HCT116 (cell line): ENCODE measurements around the gene WWOX. TPM values are rescaled to one million over a fixed set of nuclear protein-coding genes. Genes with fewer than 3 reads are reported as not detected.

Experiments
- ATAC-seq: fragments of 200-7000 bp; cut with Tn5 transposase; 2 replicates; pipeline ENCODE4 v1.9.1; 2020; ENCODE audit warnings: mild to moderate bottlenecking, moderate library complexity
- BruUV-seq: library from RNA; stranded (reverse); fragments of 400-500 nt; replicated peaks from 2 replicates; lab custom pipeline; 2021; lab: Mats Ljungman, UMichigan
- CTCF ChIA-PET: fragments of 300-600 bp; sonication (Branson Sonifier 250); formaldehyde crosslinking; loops from one replicate; lab custom pipeline; 2021; ENCODE audit warnings: antibody characterized with exemption; lab: Charles Lee
- POLR2A ChIA-PET: fragments of 300-600, 350-600 bp; sonication (Branson Sonifier 250); formaldehyde crosslinking; loops from one replicate; lab custom pipeline; 2021; ENCODE audit warnings: antibody characterized with exemption; lab: Charles Lee
- RAD21 ChIA-PET, 2 experiments: fragments of 300-600 bp; sonication (Branson Sonifier 250); formaldehyde crosslinking; loops; one replicate each; lab custom pipeline; 2023; ENCODE audit warnings: low total read pairs in 2 of 2; ENCODE audit not compliant: uncharacterized antibody in 2 of 2, unreplicated experiment in 2 of 2, low non-redundant PET in 1 of 2; lab: Charles Lee
- DNase-seq: peaks from one replicate; pipeline ENCODE4 v3.0.0-alpha.2; 2010; ENCODE audit warnings: low read depth, low spot score
- H2AFZ ChIP-seq: fragments of 200-600 bp; shearing (Covaris generic), sonication (generic); 2 replicates; pipeline ENCODE4 v1.6.1; 2017; ENCODE audit warnings: low read depth, mixed run types, mixed read lengths, antibody characterized with exemption, low read length; ENCODE audit not compliant: poor library complexity, severe bottlenecking
- H3K27ac ChIP-seq: 2 replicates; pipeline ENCODE4 v1.5.1; 2012; ENCODE audit warnings: low read depth, low read length
- H3K27me3 ChIP-seq: fragments of 200-600 bp; sonication (generic); 2 replicates; pipeline ENCODE4 v1.6.1; 2016; ENCODE audit warnings: mixed run types, low read length, mixed read lengths; ENCODE audit not compliant: insufficient read depth
- H3K36me3 ChIP-seq, 2 experiments: fragments of 200-500 bp in 1 of 2; fragments of 200-600 bp in 1 of 2; sonication (Bioruptor generic) in 1 of 2; sonication (generic) in 1 of 2; 2 replicates each; pipeline versions ENCODE4 v1.5.1 to v1.6.1; 2014 to 2016; ENCODE audit warnings: low read length in 2 of 2, inconsistent platforms in 1 of 2, mixed read lengths in 1 of 2, mixed run types in 1 of 2; ENCODE audit not compliant: insufficient read depth in 2 of 2, control insufficient read depth in 1 of 2
- H3K4me1 ChIP-seq, 2 experiments: fragments of 200-600 bp in 1 of 2; sonication (generic) in 1 of 2; 2 replicates each; pipeline versions ENCODE4 v1.5.1 to v1.6.1; 2012 to 2017; ENCODE audit warnings: low read length in 2 of 2, inconsistent platforms in 1 of 2, mild to moderate bottlenecking in 1 of 2, mixed read lengths in 1 of 2, mixed run types in 1 of 2, moderate library complexity in 1 of 2; ENCODE audit not compliant: insufficient read depth in 2 of 2, control insufficient read depth in 1 of 2
- H3K4me2 ChIP-seq: fragments of 200-600 bp; sonication (generic); 2 replicates; pipeline ENCODE4 v1.6.1; 2017; ENCODE audit warnings: mixed run types, low read length, mixed read lengths
- H3K4me3 ChIP-seq, 2 experiments: fragments of 200-600 bp in 1 of 2; sonication (generic) in 1 of 2; replicated peaks in 1 of 2; 2 replicates each; pipeline ENCODE4 v1.5.1; 2011 to 2016; ENCODE audit warnings: low read length in 2 of 2, control low read depth in 1 of 2, low read depth in 1 of 2, mild to moderate bottlenecking in 1 of 2, mixed read lengths in 1 of 2, mixed run types in 1 of 2
- H3K79me2 ChIP-seq: fragments of 200-600 bp; sonication (generic); 2 replicates; pipeline ENCODE4 v1.6.1; 2017; ENCODE audit warnings: mild to moderate bottlenecking, mixed run types, low read length, moderate library complexity, mixed read lengths; ENCODE audit not compliant: insufficient read depth
- H3K9ac ChIP-seq: fragments of 200-600 bp; sonication (generic); 2 replicates; pipeline ENCODE4 v1.6.1; 2016; ENCODE audit warnings: low read length, mixed read lengths
- H3K9me2 ChIP-seq: fragments of 200-600 bp; sonication (generic), shearing (Covaris generic); 2 replicates; pipeline ENCODE4 v1.6.1; 2017; ENCODE audit warnings: mixed run types, mild to moderate bottlenecking, moderate library complexity; ENCODE audit not compliant: insufficient read depth
- H3K9me3 ChIP-seq, 2 experiments: fragments of 200-500 bp in 1 of 2; fragments of 200-600 bp in 1 of 2; sonication (Bioruptor generic) in 1 of 2; sonication (generic) in 1 of 2; 2 replicates each; pipeline ENCODE4 v1.6.1; 2014 to 2017; ENCODE audit warnings: low read length in 2 of 2, mixed read lengths in 2 of 2, inconsistent platforms in 1 of 2, low read depth in 1 of 2, mild to moderate bottlenecking in 1 of 2, mixed run types in 1 of 2, moderate library complexity in 1 of 2; ENCODE audit not compliant: control insufficient read depth in 1 of 2, insufficient read depth in 1 of 2
- H4K20me1 ChIP-seq: fragments of 200-600 bp; sonication (generic), shearing (Covaris generic); 2 replicates; pipeline ENCODE4 v1.6.1; 2017; ENCODE audit warnings: mixed run types, mild to moderate bottlenecking, moderate library complexity; ENCODE audit not compliant: insufficient read depth
- CEBPB ChIP-seq: IDR thresholded peaks from 2 replicates; pipeline ENCODE4 v1.6.1; 2012; ENCODE audit warnings: low read depth
- EGR1 ChIP-seq: IDR thresholded peaks from 2 replicates; pipeline ENCODE4 v1.6.1; 2012; ENCODE audit warnings: low read depth
- ELF1 ChIP-seq: IDR thresholded peaks from 2 replicates; pipeline ENCODE4 v1.6.1; 2012; ENCODE audit warnings: low read depth, borderline replicate concordance
- EZH2phosphoT487 ChIP-seq: fragments of 200-600 bp; IDR thresholded peaks from 2 replicates; pipeline ENCODE4 v1.6.1; 2018; ENCODE audit warnings: antibody characterized with exemption, borderline replicate concordance
- JUND ChIP-seq: IDR thresholded peaks from 2 replicates; pipeline ENCODE4 v1.6.1; 2012
- RAD21 ChIP-seq: IDR thresholded peaks from 2 replicates; pipeline ENCODE4 v1.6.1; 2012; ENCODE audit warnings: low read depth, mild to moderate bottlenecking
- SIN3A ChIP-seq: IDR thresholded peaks from 2 replicates; pipeline ENCODE4 v1.6.1; 2012; ENCODE audit warnings: low read depth
- SP1 ChIP-seq: IDR thresholded peaks from 2 replicates; pipeline ENCODE4 v1.6.1; 2012; ENCODE audit warnings: low read depth
- TCF7L2 ChIP-seq: IDR thresholded peaks from 2 replicates; pipeline ENCODE4 v1.7.0; 2011; ENCODE audit warnings: borderline replicate concordance, inconsistent platforms; ENCODE audit not compliant: insufficient read depth, insufficient read length; ENCODE audit errors: extremely low read depth
- intact Hi-C: fragments of 100-400 bp; cut with micrococcal nuclease; formaldehyde crosslinking; loops from 2 replicates; pipeline ENCODE4 v1.10.0; 2022
- total RNA-seq: library from RNA; stranded (reverse); gene quantifications from one replicate; pipeline ENCODE4 v1.2.1, GENCODE V29; 2021; ENCODE audit not compliant: unreplicated experiment
- TF ChIP-seq, protein P1 (sequence below): IDR thresholded peaks from 2 replicates; pipeline ENCODE4 v1.6.1; 2012
- TF ChIP-seq, protein P2 (sequence below): IDR thresholded peaks from 2 replicates; pipeline ENCODE4 v1.6.1; 2012; ENCODE audit warnings: low read depth
- TF ChIP-seq, protein P3 (sequence below), 3 experiments: fragments of 200-600 bp in 1 of 3; sonication (generic) in 1 of 3; IDR thresholded peaks in 2 of 3; conservative IDR thresholded peaks in 1 of 3; 2 replicates each; pipeline ENCODE4 v1.5.1; 2012 to 2017; ENCODE audit warnings: low read depth in 2 of 3, low read length in 2 of 3, antibody characterized with exemption in 1 of 3, borderline replicate concordance in 1 of 3, control low read depth in 1 of 3, mild to moderate bottlenecking in 1 of 3, mixed read lengths in 1 of 3, mixed run types in 1 of 3, moderate library complexity in 1 of 3; ENCODE audit not compliant: insufficient read depth in 1 of 3
- TF ChIP-seq, protein P4 (sequence below): IDR thresholded peaks from 2 replicates; pipeline ENCODE4 v1.6.1; 2011; ENCODE audit warnings: mild to moderate bottlenecking, low read length, moderate library complexity; ENCODE audit not compliant: insufficient replicate concordance; ENCODE audit errors: extremely low read depth
- TF ChIP-seq, protein P5 (sequence below): IDR thresholded peaks from 2 replicates; pipeline ENCODE4 v1.6.1; 2012

The WWOX gene
- total RNA-seq, 1 experiment from 2014 or later: 13.7 TPM

DNA sequence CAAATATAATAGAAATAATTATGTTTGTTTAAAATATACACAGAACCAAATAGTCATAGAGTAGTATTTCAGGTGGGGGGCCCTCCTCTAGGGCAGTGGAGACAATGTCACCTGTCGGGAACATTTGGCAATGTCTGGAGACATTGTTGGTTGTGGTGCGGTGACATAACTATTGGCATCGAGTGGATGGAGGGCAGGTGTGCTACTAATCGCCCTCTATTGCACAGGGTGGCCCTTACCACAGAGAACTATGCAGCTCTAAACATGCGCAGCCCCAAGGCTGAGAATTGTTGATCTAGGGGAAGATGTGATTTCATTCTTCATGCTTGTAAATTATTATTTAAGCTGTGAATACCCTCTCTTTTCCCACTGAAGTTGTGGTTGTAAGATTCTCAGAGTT is 594.0 kb downstream of the WWOX start:
- no TSS peak for BruUV-seq
- H3K79me2 ChIP-seq: no peaks in the 10 kb centered on the region
- no peak for ATAC-seq
- CTCF ChIA-PET: no interaction called here
- H3K9ac ChIP-seq: no peak overlapping the region
- no peaks in the 10 kb centered on the region for H3K4me1 ChIP-seq
- no peak overlapping the region for H3K27ac ChIP-seq
- no peaks in the 10 kb centered on the region for H4K20me1 ChIP-seq
- DNase-seq: no peak
- RAD21 ChIA-PET: no interaction called here
- no peak overlapping the region for H2AFZ ChIP-seq
- POLR2A ChIA-PET: no interaction called here
- no peak overlapping the region for H3K4me3 ChIP-seq
- no peak overlapping the region for H3K4me2 ChIP-seq
- H3K27me3 ChIP-seq: no peaks in the 10 kb centered on the region
- H3K9me2 ChIP-seq: no peaks in the 10 kb centered on the region
- H3K9me3 ChIP-seq: no peaks in the 10 kb centered on the region
- H3K36me3 ChIP-seq: no peaks in the 10 kb centered on the region
- no peak for TF ChIP-seq JUND
- no peak for TF ChIP-seq TCF7L2
- TF ChIP-seq, protein P1, sequence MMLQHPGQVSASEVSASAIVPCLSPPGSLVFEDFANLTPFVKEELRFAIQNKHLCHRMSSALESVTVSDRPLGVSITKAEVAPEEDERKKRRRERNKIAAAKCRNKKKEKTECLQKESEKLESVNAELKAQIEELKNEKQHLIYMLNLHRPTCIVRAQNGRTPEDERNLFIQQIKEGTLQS: no peak
- TF ChIP-seq SP1: no peak
- TF ChIP-seq, protein P2, sequence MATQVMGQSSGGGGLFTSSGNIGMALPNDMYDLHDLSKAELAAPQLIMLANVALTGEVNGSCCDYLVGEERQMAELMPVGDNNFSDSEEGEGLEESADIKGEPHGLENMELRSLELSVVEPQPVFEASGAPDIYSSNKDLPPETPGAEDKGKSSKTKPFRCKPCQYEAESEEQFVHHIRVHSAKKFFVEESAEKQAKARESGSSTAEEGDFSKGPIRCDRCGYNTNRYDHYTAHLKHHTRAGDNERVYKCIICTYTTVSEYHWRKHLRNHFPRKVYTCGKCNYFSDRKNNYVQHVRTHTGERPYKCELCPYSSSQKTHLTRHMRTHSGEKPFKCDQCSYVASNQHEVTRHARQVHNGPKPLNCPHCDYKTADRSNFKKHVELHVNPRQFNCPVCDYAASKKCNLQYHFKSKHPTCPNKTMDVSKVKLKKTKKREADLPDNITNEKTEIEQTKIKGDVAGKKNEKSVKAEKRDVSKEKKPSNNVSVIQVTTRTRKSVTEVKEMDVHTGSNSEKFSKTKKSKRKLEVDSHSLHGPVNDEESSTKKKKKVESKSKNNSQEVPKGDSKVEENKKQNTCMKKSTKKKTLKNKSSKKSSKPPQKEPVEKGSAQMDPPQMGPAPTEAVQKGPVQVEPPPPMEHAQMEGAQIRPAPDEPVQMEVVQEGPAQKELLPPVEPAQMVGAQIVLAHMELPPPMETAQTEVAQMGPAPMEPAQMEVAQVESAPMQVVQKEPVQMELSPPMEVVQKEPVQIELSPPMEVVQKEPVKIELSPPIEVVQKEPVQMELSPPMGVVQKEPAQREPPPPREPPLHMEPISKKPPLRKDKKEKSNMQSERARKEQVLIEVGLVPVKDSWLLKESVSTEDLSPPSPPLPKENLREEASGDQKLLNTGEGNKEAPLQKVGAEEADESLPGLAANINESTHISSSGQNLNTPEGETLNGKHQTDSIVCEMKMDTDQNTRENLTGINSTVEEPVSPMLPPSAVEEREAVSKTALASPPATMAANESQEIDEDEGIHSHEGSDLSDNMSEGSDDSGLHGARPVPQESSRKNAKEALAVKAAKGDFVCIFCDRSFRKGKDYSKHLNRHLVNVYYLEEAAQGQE: no peak
- TF ChIP-seq, protein P3, sequence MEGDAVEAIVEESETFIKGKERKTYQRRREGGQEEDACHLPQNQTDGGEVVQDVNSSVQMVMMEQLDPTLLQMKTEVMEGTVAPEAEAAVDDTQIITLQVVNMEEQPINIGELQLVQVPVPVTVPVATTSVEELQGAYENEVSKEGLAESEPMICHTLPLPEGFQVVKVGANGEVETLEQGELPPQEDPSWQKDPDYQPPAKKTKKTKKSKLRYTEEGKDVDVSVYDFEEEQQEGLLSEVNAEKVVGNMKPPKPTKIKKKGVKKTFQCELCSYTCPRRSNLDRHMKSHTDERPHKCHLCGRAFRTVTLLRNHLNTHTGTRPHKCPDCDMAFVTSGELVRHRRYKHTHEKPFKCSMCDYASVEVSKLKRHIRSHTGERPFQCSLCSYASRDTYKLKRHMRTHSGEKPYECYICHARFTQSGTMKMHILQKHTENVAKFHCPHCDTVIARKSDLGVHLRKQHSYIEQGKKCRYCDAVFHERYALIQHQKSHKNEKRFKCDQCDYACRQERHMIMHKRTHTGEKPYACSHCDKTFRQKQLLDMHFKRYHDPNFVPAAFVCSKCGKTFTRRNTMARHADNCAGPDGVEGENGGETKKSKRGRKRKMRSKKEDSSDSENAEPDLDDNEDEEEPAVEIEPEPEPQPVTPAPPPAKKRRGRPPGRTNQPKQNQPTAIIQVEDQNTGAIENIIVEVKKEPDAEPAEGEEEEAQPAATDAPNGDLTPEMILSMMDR (IDR thresholded peaks at IDR 0.05 in 2 of 3, conservative IDR thresholded peaks at IDR 0.05 in 1 of 3; ENCODE audit: borderline replicate concordance in 1 of 3, insufficient read depth in 1 of 3, low read depth in 2 of 3, low read length in 2 of 3): no peak
- no peak for TF ChIP-seq ELF1
- no peak for TF ChIP-seq EZH2phosphoT487
- no peak for TF ChIP-seq EGR1
- no peak for TF ChIP-seq CEBPB
- TF ChIP-seq, protein P4, sequence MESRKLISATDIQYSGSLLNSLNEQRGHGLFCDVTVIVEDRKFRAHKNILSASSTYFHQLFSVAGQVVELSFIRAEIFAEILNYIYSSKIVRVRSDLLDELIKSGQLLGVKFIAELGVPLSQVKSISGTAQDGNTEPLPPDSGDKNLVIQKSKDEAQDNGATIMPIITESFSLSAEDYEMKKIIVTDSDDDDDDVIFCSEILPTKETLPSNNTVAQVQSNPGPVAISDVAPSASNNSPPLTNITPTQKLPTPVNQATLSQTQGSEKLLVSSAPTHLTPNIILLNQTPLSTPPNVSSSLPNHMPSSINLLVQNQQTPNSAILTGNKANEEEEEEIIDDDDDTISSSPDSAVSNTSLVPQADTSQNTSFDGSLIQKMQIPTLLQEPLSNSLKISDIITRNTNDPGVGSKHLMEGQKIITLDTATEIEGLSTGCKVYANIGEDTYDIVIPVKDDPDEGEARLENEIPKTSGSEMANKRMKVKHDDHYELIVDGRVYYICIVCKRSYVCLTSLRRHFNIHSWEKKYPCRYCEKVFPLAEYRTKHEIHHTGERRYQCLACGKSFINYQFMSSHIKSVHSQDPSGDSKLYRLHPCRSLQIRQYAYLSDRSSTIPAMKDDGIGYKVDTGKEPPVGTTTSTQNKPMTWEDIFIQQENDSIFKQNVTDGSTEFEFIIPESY: no peak
- TF ChIP-seq SIN3A: no peak
- TF ChIP-seq, protein P5, sequence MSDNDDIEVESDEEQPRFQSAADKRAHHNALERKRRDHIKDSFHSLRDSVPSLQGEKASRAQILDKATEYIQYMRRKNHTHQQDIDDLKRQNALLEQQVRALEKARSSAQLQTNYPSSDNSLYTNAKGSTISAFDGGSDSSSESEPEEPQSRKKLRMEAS: no peak
- TF ChIP-seq RAD21: no peak
- intact Hi-C loops: no loop called here
